A549 (cell line): Measurements from ENCODE around the gene CTBP1. TPM values are rescaled to one million over a fixed set of nuclear protein-coding genes. Genes with fewer than 3 reads are reported as not detected.

ENCODE experiments used
- ATAC-seq, 2 experiments: fragments of 200-7000 bp in 1 of 2; fragments of >200 bp in 1 of 2; cut with Nextera tagmentation in 1 of 2; cut with Tn5 transposase in 1 of 2; 3 replicates each; pipeline versions ENCODE4 v1.8.0 to v1.9.1; 2018 to 2020; ENCODE audit warnings: mild to moderate bottlenecking in 1 of 2, moderate library complexity in 1 of 2
- CTCF ChIA-PET: fragments of 300-600 bp; sonication (Branson Sonifier 250); formaldehyde crosslinking; extraction: SDS; loops from one replicate; lab custom pipeline; 2021; ENCODE audit warnings: antibody characterized with exemption, inconsistent platforms; lab: Yijun Ruan, JAX
- POLR2A ChIA-PET: fragments of 350-600 bp; formaldehyde crosslinking; extraction: SDS; loops from one replicate; lab custom pipeline; 2021; ENCODE audit warnings: antibody characterized with exemption, inconsistent platforms; lab: Yijun Ruan, JAX
- DNase-seq, 2 experiments: peaks; one replicate each; pipeline versions ENCODE4 v3.0.0 to v3.0.0-alpha.2; 2011 to 2016; ENCODE audit warnings: low read depth in 1 of 2, low spot score in 1 of 2
- FAIRE-seq: peaks from 2 replicates; lab custom pipeline; 2011; peaks lifted over from hg19 to GRCh38; lab: Jason Lieb, UNC
- H3K27ac ChIP-seq, 2 experiments: fragments of >200 bp; sonication (Bioruptor Twin); formaldehyde crosslinking; 3 replicates each; pipeline ENCODE4 v1.5.1; 2016 to 2017
- H3K4me1 ChIP-seq: fragments of >200 bp; sonication (Bioruptor Twin); formaldehyde crosslinking; 3 replicates; pipeline ENCODE4 v1.6.1; 2016
- H3K4me2 ChIP-seq: fragments of >200 bp; sonication (Bioruptor Twin); formaldehyde crosslinking; 3 replicates; pipeline ENCODE4 v1.6.1; 2016
- H3K4me3 ChIP-seq: fragments of >200 bp; sonication (Bioruptor Twin); formaldehyde crosslinking; 3 replicates; pipeline ENCODE4 v1.5.1; 2016
- H3K9me3 ChIP-seq: fragments of >200 bp; sonication (Bioruptor Twin); formaldehyde crosslinking; 3 replicates; pipeline ENCODE4 v1.6.1; 2016
- CEBPB ChIP-seq, 2 experiments: fragments of >200 bp in 1 of 2; sonication (Bioruptor Twin) in 1 of 2; formaldehyde crosslinking in 1 of 2; IDR thresholded peaks; 2 replicates each; pipeline ENCODE4 v1.6.1; 2012 to 2016
- EP300 ChIP-seq, 2 experiments: fragments of >200 bp; sonication (Bioruptor Twin); formaldehyde crosslinking; IDR thresholded peaks; 2 replicates in 1 of 2; 3 replicates in 1 of 2; pipeline ENCODE4 v1.6.1; 2016 to 2017
- MAFK ChIP-seq: fragments of 450-650 bp; IDR thresholded peaks from 2 replicates; pipeline ENCODE4 v1.6.1; 2014; ENCODE audit not compliant: partially characterized antibody
- NPAS2 ChIP-seq: fragments of 250-450 bp; sonication (Bioruptor Pico); IDR thresholded peaks from 2 replicates; pipeline ENCODE4 v1.8.0; 2022; ENCODE audit warnings: mild to moderate bottlenecking, moderate library complexity, borderline replicate concordance
- RAD21 ChIP-seq, 2 experiments: fragments of >200 bp in 1 of 2; sonication (Bioruptor Twin) in 1 of 2; formaldehyde crosslinking in 1 of 2; IDR thresholded peaks in 1 of 2; conservative IDR thresholded peaks in 1 of 2; 2 replicates in 1 of 2; 3 replicates in 1 of 2; pipeline ENCODE4 v1.6.1; 2012 to 2018; ENCODE audit warnings: inconsistent platforms in 1 of 2
- RCOR1 ChIP-seq: fragments of 150-350 bp; IDR thresholded peaks from 2 replicates; pipeline ENCODE4 v1.6.1; 2014; ENCODE audit warnings: antibody characterized with exemption, low read length, low read depth
- RFX5 ChIP-seq: fragments of 450-650 bp; IDR thresholded peaks from 2 replicates; pipeline ENCODE4 v1.7.1; 2014; ENCODE audit warnings: antibody characterized with exemption, mild to moderate bottlenecking, moderate library complexity
- ZC3H11A ChIP-seq: fragments of 450-650 bp; IDR thresholded peaks from 2 replicates; pipeline ENCODE4 v1.6.1; 2014; ENCODE audit warnings: antibody characterized with exemption, mild to moderate bottlenecking
- ZFP36 ChIP-seq: fragments of 450-650 bp; IDR thresholded peaks from 2 replicates; pipeline ENCODE4 v1.6.1; 2014; ENCODE audit warnings: borderline replicate concordance; ENCODE audit not compliant: partially characterized antibody
- ZNF302 ChIP-seq: fragments of 250-450 bp; sonication (Bioruptor Pico); IDR thresholded peaks from 2 replicates; pipeline ENCODE4 v1.9.0; 2021; ENCODE audit warnings: inconsistent platforms, mild to moderate bottlenecking, moderate library complexity
- ZSCAN20 ChIP-seq: fragments of 250-450 bp; sonication (Bioruptor Pico); IDR thresholded peaks from 2 replicates; pipeline ENCODE4 v1.8.0; 2022; ENCODE audit warnings: mild to moderate bottlenecking, moderate library complexity
- WGBS: methylation state at CpG from one replicate; pipeline ENCODE4 v1.1.6; 2017; ENCODE audit errors: missing lambda C conversion rate; 5-methylcytosine and 5-hydroxymethylcytosine counted together
- polyA plus RNA-seq, 4 experiments: library from polyadenylated mRNA; depleted of rRNA in 3 of 4; stranded (reverse); fragments of >200 nt; fragmentation: RNase III in 1 of 4; extraction: RNeasy Plus Mini Kit Qiagen cat#74134 plus additional on column Dnase treatment in 1 of 4; gene quantifications; 2 replicates in 3 of 4; 3 replicates in 1 of 4; pipeline ENCODE4 v1.2.3, GENCODE V29; 2011 to 2017
- TF ChIP-seq, protein P1 (sequence below): fragments of 450-650 bp; IDR thresholded peaks from 2 replicates; pipeline ENCODE4 v1.6.1; 2014; ENCODE audit warnings: antibody characterized with exemption
- TF ChIP-seq, protein P2 (sequence below): fragments of 150-350 bp; IDR thresholded peaks from 2 replicates; pipeline ENCODE4 v1.6.1; 2014; ENCODE audit warnings: low read depth, mild to moderate bottlenecking, low read length

The CTBP1 gene
- polyA plus RNA-seq, 2 of the 4 experiments (the other 2 are of a cell fraction) = 43.1 to 93.1 TPM

DNA sequence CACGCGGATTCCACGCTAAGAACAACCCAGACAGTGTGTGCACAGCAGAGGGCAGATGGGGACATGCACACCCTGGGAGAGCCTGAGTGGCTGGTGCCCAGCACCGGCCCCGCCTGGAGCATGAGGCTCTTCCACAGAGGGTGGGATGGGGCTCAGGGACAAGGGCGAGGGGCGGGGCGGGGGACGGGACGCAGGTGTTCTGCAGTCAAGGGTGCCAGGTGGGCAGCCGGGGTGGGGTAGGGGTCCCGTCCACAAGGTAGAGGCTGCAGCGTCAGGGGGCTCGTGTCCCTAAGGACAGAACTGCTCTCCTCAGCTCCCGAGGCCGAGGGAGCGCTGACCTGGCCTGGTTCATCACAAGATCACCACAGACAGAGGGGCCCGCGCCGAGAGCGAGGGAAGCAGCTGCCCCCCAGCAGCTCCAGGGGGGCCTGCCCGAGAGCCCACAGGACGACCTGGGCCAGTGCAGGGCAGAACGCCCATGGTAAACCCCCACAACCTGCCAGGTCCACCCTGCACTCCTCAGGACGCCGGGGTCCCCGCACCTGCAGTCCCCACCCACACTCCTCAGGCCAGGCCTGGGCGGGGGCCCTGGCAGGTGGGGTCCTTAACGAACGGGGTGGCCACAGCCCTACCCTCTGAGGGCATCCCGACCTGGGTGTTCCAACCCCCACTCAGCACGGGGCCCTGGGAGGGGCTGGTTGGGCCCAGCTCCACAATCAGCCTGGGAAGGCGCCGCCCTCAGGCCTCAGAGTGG lies 26.7 kb downstream of the CTBP1 start (continued):
- no peak for TF ChIP-seq ZSCAN20 (CRISPR knock-in tag)

DNA sequence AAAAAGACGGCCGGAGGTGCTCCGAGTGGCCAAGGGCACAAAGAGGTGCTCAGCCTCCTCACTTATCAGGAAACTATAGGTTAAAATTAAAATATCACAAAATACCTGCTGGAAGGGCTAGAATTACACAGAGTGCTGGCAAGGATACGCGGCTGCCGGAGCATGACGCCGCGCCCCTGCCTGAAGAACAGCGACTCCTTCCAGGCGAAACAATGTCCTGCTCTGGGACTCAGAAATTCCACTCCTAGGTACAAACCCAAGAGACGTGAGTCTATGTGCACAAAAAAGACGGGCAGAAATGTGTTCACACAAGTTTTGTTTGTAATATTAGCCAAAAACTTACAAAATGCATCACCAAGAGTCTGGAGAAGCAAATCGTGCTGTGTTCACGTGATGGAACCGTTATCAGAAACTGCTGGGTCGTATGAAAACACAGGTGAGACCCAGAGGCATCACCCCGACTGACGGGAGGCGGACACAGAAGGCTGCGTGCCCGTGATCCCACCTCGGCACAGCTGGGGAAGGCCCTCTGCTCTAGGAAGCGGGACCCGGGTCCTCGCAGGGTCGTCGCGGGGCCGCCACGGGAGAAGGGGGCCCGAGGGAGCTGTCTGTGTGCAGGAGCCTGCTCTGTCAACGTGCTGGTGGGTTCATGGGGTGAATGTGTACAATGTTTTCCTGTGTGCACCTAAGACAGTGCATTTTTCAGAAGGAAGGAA lies 27.6 kb downstream of the CTBP1 start:
- DNase-seq (no peak), FAIRE-seq (no peak), ATAC-seq (no peak)
- 91% methylated on average over 32 of the region's 33 CpGs for WGBS
- Histone ChIP-seq H3K27ac (no peak overlapping the region), H3K4me3 (no peak overlapping the region), H3K4me2 (no peak overlapping the region), H3K9me3 (no peaks in the 10 kb centered on the region), H3K4me1 (no peaks in the 10 kb centered on the region)
- ChIA-PET POLR2A (no interaction called here), CTCF (interaction anchor here (1.5 kb wide), 1 partner anchor 53 kb away, joined by 3 read pairs; no protein-coding TSS in a partner anchor)
- TF ChIP-seq ZFP36 (no peak), CEBPB (IDR thresholded peaks at IDR 0.05) (no peak), RAD21 (conservative IDR thresholded peaks at IDR 0.05 in 1 of 2, IDR thresholded peaks at IDR 0.05 in 1 of 2) (no peak), RFX5 (no peak)
- TF ChIP-seq, protein P1, sequence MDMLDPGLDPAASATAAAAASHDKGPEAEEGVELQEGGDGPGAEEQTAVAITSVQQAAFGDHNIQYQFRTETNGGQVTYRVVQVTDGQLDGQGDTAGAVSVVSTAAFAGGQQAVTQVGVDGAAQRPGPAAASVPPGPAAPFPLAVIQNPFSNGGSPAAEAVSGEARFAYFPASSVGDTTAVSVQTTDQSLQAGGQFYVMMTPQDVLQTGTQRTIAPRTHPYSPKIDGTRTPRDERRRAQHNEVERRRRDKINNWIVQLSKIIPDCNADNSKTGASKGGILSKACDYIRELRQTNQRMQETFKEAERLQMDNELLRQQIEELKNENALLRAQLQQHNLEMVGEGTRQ = no peak
- TF ChIP-seq, protein P2, sequence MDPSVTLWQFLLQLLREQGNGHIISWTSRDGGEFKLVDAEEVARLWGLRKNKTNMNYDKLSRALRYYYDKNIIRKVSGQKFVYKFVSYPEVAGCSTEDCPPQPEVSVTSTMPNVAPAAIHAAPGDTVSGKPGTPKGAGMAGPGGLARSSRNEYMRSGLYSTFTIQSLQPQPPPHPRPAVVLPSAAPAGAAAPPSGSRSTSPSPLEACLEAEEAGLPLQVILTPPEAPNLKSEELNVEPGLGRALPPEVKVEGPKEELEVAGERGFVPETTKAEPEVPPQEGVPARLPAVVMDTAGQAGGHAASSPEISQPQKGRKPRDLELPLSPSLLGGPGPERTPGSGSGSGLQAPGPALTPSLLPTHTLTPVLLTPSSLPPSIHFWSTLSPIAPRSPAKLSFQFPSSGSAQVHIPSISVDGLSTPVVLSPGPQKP = no peak

DNA sequence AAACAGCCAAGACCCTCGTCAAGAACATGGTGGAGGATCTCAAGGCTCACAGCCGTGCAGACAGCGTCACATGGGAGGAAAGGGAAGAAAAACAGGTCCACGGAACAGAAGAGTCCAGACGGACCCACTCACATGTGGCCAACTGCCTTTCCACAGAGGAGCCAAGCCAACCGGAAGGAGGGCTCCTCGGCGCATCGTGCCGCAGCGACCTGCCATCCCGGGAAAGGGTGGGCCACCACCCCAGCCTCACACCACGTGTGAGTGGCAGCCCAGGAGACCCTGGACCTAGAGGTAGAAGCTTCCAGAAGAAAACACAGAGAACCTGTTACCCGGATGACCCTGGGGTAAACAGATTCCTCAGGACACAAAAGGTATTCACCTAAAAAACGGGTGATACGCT lies 28.4 kb downstream of the CTBP1 start:
- Histone ChIP-seq H3K27ac (no peak overlapping the region), H3K4me3 (no peak overlapping the region), H3K9me3 (no peaks in the 10 kb centered on the region), H3K4me1 (no peaks in the 10 kb centered on the region), H3K4me2 (no peak overlapping the region)
- 93% methylated on average over 16 of the region's 16 CpGs for WGBS
- DNase-seq = no peak
- ATAC-seq = no peak
- POLR2A ChIA-PET = no interaction called here
- CTCF ChIA-PET = interaction anchor here (0.6 to 1.5 kb wide), 2 partner anchors 47 to 53 kb away, joined by 3 read pairs; no protein-coding TSS in a partner anchor
- no peak for TF ChIP-seq EP300 (IDR thresholded peaks at IDR 0.05)
- TF ChIP-seq ZC3H11A = no peak
- no peak for TF ChIP-seq NPAS2
- no peak for TF ChIP-seq ZNF302 (CRISPR knock-in tag)
- TF ChIP-seq, protein P2 = no peak
- TF ChIP-seq MAFK = no peak
- no peak for TF ChIP-seq RCOR1
- no peak for FAIRE-seq

DNA sequence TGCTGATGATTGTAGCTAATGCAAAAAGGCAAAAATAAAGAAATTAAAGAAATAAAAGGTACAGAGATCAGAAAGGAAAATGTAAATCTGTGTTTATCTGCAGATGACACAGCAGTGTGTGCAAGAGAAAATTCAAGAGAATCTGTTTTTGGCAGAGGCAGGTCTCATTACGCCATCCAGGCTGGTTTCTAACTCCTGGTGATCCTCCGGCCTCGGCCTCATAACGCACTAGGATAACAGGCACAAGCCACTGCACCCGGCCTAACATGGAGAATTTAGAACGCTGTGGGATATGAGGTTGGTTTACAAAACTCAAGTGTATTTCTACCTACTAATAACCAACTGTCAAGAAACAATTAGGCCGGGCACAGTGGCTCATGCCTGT lies 29.4 kb downstream of the CTBP1 start:
- CTCF ChIA-PET = no interaction called here
- ATAC-seq = no peak
- 96% methylated on average over 7 of the region's 7 CpGs for WGBS
- Histone ChIP-seq H3K27ac (no peak overlapping the region), H3K4me3 (no peak overlapping the region)
- no peak for FAIRE-seq
- TF ChIP-seq RCOR1 = no peak
- TF ChIP-seq, all 56 proteins: peak for 0
- Histone ChIP-seq H3K4me1 (no peaks in the 10 kb centered on the region), H3K9me3 (no peaks in the 10 kb centered on the region), H3K4me2 (no peak overlapping the region)
- DNase-seq = no peak
- POLR2A ChIA-PET = no interaction called here
